CD4-positive, alpha-beta T cell treated with Interferon alpha-2 for 1 hour (primary cell): ENCODE data around the gene QKI.
"Not testable (repeated sequence)": the region's sequence is repeated elsewhere in the genome, so short reads cannot be mapped to it uniquely, and the experiment has no call there.

Experiments used
- DNase-seq, 2 donors: peaks; one replicate each; pipeline ENCODE4 v3.0.0-alpha.2; 2020 to 2022

The QKI gene

GRCh38 chr6:163415620-163416556 is 1.4 kb downstream of the QKI start:
- peak; percentile 40 to 54 for DNase-seq

- peak; percentile 34 to 62 for DNase-seq
Measured at GRCh38 chr6:163416557-163417253, 2.2 kb downstream of the QKI start.

GRCh38 chr6:163417595-163417994 is 3.1 kb downstream of the QKI start:
- DNase-seq, result no peak

GRCh38 chr6:163418311-163419029 is 4.0 kb downstream of the QKI start:
- DNase-seq, result no peak

GRCh38 chr6:163419413-163420288 is 5.1 kb downstream of the QKI start:
- DNase-seq, result peak in 1 of 2 donors; percentile 20

- DNase-seq, result no peak
Measured at GRCh38 chr6:163420289-163420614, 5.7 kb downstream of the QKI start.

- no peak for DNase-seq
Measured at GRCh38 chr6:163422550-163422949, 8.0 kb downstream of the QKI start.

- no peak for DNase-seq
Measured at GRCh38 chr6:163423696-163424095, 9.2 kb downstream of the QKI start.

GRCh38 chr6:163427498-163428254 is 13.2 kb downstream of the QKI start:
- peak in 1 of 2 donors; percentile 49 for DNase-seq

- no peak for DNase-seq
Measured at GRCh38 chr6:163428373-163428772, 13.9 kb downstream of the QKI start.

- DNase-seq, result no peak
Measured at GRCh38 chr6:163429858-163430448, 15.4 kb downstream of the QKI start.

GRCh38 chr6:163432300-163432699 is 17.8 kb downstream of the QKI start:
- no peak for DNase-seq

GRCh38 chr6:163433486-163433885 is 19.0 kb downstream of the QKI start:
- not testable (repeated sequence) for DNase-seq

GRCh38 chr6:163435023-163435422 is 20.5 kb downstream of the QKI start:
- DNase-seq, result no peak

- no peak for DNase-seq
Measured at GRCh38 chr6:163436843-163437242, 22.3 kb downstream of the QKI start.

- DNase-seq, result no peak
Measured at GRCh38 chr6:163437466-163437865, 22.9 kb downstream of the QKI start.

GRCh38 chr6:163438298-163438939 is 23.9 kb downstream of the QKI start:
- DNase-seq, result no peak

- DNase-seq, result peak in 1 of 2 donors; percentile 55
Measured at GRCh38 chr6:163438940-163439335, 24.4 kb downstream of the QKI start.

GRCh38 chr6:163439390-163439789 is 24.9 kb downstream of the QKI start:
- DNase-seq, result not testable (repeated sequence)

- DNase-seq, result no peak
Measured at GRCh38 chr6:163439997-163440396, 25.5 kb downstream of the QKI start.

- DNase-seq, result no peak
Measured at GRCh38 chr6:163442336-163442735, 27.8 kb downstream of the QKI start.
